ENCODE results near the gene CFAP74. TPM values are rescaled to one million over a fixed set of nuclear protein-coding genes. Genes with fewer than 3 reads are reported as not detected.

Gene CFAP74
- total RNA-seq, 1 donor from 2014 or later, result not detected

DNA sequence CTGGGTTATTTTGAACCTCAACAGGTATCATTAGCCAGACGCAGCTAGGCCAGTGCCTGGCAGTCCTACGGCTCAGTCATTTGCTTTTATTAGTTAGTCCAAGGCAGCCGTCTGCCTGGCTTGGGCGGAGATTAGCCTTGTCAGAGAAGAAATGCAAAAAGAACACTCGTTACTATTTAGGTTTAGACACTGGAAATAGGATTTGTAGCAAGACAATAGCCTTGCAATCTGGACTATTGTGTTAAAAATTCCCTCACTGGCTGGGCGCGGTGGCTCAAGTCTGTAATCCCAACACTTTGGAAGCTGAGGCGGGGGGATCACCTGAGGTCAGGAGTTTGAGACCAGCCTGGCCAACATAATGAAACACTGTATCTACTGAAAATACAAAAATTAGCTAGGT lies 35.7 kb upstream of the CFAP74 start:
- DNase-seq (ENCODE audit: low read depth), result no peak
- TF ChIP-seq, protein P1, sequence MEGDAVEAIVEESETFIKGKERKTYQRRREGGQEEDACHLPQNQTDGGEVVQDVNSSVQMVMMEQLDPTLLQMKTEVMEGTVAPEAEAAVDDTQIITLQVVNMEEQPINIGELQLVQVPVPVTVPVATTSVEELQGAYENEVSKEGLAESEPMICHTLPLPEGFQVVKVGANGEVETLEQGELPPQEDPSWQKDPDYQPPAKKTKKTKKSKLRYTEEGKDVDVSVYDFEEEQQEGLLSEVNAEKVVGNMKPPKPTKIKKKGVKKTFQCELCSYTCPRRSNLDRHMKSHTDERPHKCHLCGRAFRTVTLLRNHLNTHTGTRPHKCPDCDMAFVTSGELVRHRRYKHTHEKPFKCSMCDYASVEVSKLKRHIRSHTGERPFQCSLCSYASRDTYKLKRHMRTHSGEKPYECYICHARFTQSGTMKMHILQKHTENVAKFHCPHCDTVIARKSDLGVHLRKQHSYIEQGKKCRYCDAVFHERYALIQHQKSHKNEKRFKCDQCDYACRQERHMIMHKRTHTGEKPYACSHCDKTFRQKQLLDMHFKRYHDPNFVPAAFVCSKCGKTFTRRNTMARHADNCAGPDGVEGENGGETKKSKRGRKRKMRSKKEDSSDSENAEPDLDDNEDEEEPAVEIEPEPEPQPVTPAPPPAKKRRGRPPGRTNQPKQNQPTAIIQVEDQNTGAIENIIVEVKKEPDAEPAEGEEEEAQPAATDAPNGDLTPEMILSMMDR (conservative IDR thresholded peaks at IDR 0.05; ENCODE audit: low read depth, low read length), result no peak
- H3K4me3 ChIP-seq (ENCODE audit: low read depth, low read length), result no peak overlapping the region

DNA sequence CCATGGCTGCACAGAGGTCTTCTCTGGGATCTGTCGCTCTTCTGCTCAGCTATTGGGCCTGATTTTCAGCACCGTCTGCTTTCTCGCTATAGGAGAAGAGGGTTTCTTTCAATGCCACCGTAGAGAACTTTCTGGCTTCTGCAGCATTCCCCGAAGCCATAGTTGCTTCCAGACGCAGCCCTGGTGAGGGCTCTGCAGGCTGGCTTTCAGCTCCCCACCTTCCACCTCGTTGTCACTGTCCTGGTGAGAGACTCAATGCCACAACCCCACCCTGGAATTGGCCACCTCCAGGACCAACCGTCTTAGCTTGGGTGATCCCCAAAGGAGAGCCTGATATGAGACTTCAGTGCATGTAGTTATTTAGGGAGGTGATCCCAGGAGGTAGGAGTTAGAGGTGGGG lies 34.6 kb upstream of the CFAP74 start:
- no peak overlapping the region for H3K4me3 ChIP-seq (ENCODE audit: low read depth, low read length)
- TF ChIP-seq, protein P1 (conservative IDR thresholded peaks at IDR 0.05; ENCODE audit: low read depth, low read length), result no peak
- no peak for DNase-seq (ENCODE audit: low read depth)

DNA sequence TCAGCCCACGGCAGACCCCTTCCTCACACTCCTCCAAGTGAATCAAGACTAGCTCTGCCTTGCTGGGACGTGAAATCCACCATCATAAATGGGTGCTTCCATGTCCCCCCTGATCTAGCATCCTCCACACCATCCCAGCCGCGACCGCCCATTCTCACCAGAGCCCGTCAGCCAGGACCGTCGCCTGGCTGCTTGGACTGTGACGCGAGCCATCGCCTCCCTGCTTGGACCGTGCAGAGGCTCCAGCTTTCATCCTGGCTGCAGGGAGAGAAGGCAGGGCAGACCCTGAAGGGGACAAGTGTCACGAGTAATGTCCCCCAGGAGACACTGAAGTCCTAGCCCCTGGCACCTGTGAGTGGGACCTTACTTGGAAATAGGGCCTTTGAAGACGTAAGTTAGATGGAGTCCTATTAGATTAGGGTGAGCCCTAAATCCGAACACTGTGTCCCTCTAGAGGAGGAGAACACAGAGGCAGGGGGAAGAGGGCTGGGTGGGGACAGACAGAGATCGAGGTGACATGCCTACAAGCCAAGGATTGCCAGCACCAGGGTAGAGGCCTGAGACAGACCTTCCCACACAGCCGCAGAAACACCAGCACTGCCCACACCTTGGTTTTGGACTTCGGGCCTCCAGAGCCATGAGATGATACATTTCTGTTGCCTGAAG lies 33.9 kb upstream of the CFAP74 start:
- TF ChIP-seq, protein P1 (conservative IDR thresholded peaks at IDR 0.05; ENCODE audit: low read depth, low read length), result no peak
- DNase-seq (ENCODE audit: low read depth), result no peak

DNA sequence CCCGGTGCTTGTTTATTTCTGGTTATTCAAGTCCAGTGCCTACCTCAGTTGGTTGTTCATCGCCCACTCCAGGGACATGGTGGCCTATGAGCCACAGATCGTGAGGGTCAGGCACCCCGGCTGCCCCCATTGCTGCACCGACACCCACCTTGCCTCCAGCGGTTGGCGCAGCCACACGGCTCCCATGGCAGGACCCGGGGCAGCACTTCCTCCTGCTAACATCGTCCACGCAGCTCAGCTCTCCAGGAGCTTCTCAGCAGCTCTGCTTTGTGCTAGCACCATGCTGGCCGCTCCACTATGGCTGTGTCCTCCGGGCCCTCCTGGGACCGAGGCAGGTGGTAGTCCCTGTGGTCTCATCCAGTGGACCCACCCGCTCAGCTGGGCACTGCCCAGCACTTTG lies 32.7 kb upstream of the CFAP74 start:
- DNase-seq (ENCODE audit: low read depth), result no peak
- TF ChIP-seq, protein P1 (conservative IDR thresholded peaks at IDR 0.05; ENCODE audit: low read depth, low read length), result no peak
- H3K4me3 ChIP-seq (ENCODE audit: low read depth, low read length), result no peak overlapping the region

More for the DNA sequence above, 33.9 kb upstream of the CFAP74 start:
- H3K4me3 ChIP-seq (ENCODE audit: low read depth, low read length), result no peak overlapping the region

DNA sequence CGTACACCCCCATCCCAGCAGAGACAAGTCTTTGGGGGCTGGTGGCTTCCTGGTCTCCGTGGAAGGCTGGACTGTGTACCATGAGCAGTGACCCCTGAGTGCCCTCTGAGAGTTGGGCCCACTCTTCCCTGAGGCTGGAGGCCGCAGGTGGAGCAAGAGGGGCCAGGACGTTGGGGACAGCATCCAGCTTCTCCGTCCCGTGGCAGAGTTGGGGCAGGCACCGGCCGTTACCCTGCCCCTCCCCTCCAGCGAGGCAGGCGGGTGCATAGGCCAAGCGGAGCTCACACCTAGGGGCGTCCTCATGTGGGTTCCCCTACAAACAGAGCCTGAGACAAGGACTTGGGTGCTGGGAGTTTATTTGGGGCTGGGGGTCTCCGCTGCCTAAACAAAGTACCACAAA lies 29.6 kb upstream of the CFAP74 start:
- TF ChIP-seq, protein P1 (conservative IDR thresholded peaks at IDR 0.05; ENCODE audit: low read depth, low read length), result no peak
- H3K4me3 ChIP-seq (ENCODE audit: low read depth, low read length), result no peak overlapping the region
- DNase-seq (ENCODE audit: low read depth), result no peak

DNA sequence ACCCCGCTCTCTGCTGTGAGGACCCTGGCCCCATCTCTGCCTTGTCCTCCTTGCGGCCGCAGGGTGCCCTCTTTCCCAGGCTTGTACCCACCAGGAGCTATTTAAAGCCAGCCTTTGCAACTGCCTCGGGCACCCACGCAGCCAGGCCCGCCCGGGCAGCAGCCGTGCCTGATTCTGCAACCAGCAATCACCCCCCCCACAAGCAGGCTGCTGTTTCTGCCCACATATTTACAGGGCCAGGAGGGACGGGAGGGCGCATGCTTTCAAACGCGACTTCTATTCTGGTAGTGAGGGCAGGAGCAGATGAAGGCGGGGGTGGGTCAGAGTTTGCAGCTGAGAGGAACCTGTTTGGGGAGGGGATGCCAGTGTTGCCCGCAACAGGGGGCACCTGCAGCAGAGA lies 29.2 kb upstream of the CFAP74 start:
- TF ChIP-seq, protein P1 (conservative IDR thresholded peaks at IDR 0.05; ENCODE audit: low read depth, low read length), result no peak
- no peak overlapping the region for H3K4me3 ChIP-seq (ENCODE audit: low read depth, low read length)
- no peak for DNase-seq (ENCODE audit: low read depth)

Measured in epithelial cell of proximal tubule (primary cell).